ENCODE results near the gene GNB4.

GRCh38 chr3:179421500-179421899, 29.8 kb downstream of the GNB4 start:
- TF ChIP-seq RAD21 (IDR thresholded peaks at IDR 0.05; ENCODE audit: low read length) (peak; percentile 71), CTCF (IDR thresholded peaks at IDR 0.05) (peak; percentile 60), ZBTB33 (IDR thresholded peaks at IDR 0.05; ENCODE audit: borderline replicate concordance, low read depth) (no peak), RFX5 (IDR thresholded peaks at IDR 0.05; ENCODE audit: low read length) (no peak), GABPA (IDR thresholded peaks at IDR 0.05; ENCODE audit: low read depth) (no peak), POLR2AphosphoS5 (IDR thresholded peaks at IDR 0.05; ENCODE audit: low read depth, low read length) (no peak), MXI1 (IDR thresholded peaks at IDR 0.05; ENCODE audit: low read depth, low read length) (no peak)
